Measurements from ENCODE around the gene ZC3H18. TPM values are rescaled to one million over a fixed set of nuclear protein-coding genes. Genes with fewer than 3 reads are reported as not detected.

ZC3H18 gene
- total and polyA plus RNA-seq, 4 donors, result 12.4 to 38.5 (median 28.5) TPM

DNA sequence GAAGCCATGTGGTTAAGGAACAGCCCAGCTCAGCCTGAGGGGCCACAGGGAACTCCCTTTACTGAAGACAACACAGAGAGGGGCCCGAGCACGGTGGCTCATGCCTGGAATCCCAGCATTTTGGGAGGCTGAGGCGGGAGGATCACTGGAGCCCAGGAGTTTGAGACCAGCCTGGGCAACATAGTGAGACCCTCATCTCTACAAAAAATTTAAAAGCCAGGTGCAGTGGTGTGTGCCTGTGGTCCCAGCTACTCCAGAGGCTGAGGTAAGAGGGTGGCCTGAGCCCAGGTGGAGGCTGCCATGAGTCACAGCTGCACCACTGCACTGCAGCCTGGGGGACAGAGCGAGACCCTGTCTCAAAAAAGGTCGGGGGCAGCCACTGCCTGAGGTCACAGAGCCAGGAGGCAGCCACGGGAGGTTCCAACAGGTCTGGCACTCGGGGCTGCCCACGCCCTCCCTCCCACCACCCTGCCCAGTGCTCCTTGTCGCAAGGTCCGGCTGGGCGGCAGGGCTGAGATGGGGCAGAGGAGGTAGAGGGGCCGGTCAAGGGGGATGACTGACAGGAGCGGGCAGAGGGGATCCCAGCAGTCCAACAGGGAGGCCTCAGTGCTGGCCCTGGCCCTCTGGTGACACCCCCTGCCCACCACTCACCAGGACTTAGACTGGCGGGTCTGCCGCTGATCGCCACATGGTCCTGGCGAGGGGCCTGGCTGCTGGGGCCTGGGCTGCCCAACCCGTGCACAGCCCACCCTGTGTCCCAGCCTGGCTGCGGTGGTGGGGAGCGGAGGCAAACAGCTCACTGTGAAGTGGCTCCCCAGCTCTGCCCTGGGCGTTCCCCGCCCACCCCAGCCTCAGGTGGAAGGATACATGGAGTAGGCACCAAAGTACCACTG lies 77.2 kb downstream of the ZC3H18 start:
- intact Hi-C loops (cut with DNase I), result no loop called here
- WGBS, 2 donors, result 91 to 92% methylated on average over 20 to 22 of the region's 22 CpGs
- H3K4me3 ChIP-seq (ENCODE audit: low read length in 2 of 2), result no peak overlapping the region
- ATAC-seq (ENCODE audit: low FRiP score) (no peak), DNase-seq (peak in 1 of 2 donors; percentile 45)
- no peaks in the 10 kb centered on the region for H3K9me3 ChIP-seq (ENCODE audit: control insufficient read depth, low read length)
- no peaks in the 10 kb centered on the region for H3K4me1 ChIP-seq (ENCODE audit: control insufficient read depth in 1 of 2, insufficient read depth in 2 of 2, low read length in 2 of 2)
- H3K27me3 ChIP-seq (ENCODE audit: control insufficient read depth in 1 of 2, insufficient read depth in 2 of 2, low read length in 1 of 2), result no peaks in the 10 kb centered on the region
- H3K27ac ChIP-seq (ENCODE audit: low read depth in 1 of 2, low read length in 2 of 2), result no peak overlapping the region
- H3K36me3 ChIP-seq (ENCODE audit: control insufficient read depth in 1 of 2, insufficient read depth in 2 of 2, low read length in 1 of 2), result no peaks in the 10 kb centered on the region

DNA sequence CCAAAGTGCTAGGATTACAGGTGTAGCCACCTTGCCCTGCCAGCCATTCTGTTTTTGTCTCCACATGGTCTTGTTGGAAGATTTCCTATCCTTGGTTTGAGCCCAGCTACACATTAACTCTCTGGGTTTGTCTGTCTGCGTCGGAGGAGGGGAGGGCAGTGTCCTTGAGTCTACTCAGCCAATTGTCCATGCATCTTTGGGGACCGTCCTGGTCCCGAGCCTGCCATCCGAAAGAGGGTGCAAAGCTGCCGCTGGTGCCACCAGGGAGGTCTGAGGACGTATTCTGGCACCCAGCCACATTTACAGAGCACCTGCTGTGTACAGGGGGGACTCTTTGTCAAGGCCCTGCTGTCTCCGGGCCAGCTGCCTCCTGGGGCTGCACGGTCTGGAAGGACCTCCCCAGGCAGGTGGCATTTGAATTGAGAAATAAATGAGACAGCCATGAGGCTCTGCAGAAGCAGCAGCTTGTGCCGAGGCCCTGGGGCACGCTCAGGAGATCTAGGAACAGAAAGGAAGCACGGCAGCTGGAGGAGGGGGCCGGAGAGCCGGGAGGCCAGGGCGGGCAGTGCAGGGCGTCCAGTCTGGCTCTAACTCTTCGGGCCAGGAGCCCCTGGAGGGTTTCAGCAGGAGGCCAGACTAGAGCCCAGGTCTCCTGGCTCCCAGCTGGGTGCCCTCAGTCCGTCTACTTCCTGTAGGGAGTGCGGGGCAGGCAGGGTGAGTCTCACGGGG lies 79.2 kb downstream of the ZC3H18 start:
- 82 to 90% methylated on average over 19 to 20 of the region's 20 CpGs for WGBS, 2 donors
- H3K27me3 ChIP-seq (ENCODE audit: control insufficient read depth in 1 of 2, insufficient read depth in 2 of 2, low read length in 1 of 2), result no peaks in the 10 kb centered on the region
- no peak overlapping the region for H3K4me3 ChIP-seq (ENCODE audit: low read length in 2 of 2)
- no peaks in the 10 kb centered on the region for H3K4me1 ChIP-seq (ENCODE audit: control insufficient read depth in 1 of 2, insufficient read depth in 2 of 2, low read length in 2 of 2)
- H3K36me3 ChIP-seq (ENCODE audit: control insufficient read depth in 1 of 2, insufficient read depth in 2 of 2, low read length in 1 of 2), result no peaks in the 10 kb centered on the region
- ATAC-seq (ENCODE audit: low FRiP score) (no peak), DNase-seq (peak in 1 of 2 donors; percentile 50)
- no peak overlapping the region for H3K27ac ChIP-seq (ENCODE audit: low read depth in 1 of 2, low read length in 2 of 2)
- no peaks in the 10 kb centered on the region for H3K9me3 ChIP-seq (ENCODE audit: control insufficient read depth, low read length)
- intact Hi-C loops (cut with DNase I), result no loop called here

DNA sequence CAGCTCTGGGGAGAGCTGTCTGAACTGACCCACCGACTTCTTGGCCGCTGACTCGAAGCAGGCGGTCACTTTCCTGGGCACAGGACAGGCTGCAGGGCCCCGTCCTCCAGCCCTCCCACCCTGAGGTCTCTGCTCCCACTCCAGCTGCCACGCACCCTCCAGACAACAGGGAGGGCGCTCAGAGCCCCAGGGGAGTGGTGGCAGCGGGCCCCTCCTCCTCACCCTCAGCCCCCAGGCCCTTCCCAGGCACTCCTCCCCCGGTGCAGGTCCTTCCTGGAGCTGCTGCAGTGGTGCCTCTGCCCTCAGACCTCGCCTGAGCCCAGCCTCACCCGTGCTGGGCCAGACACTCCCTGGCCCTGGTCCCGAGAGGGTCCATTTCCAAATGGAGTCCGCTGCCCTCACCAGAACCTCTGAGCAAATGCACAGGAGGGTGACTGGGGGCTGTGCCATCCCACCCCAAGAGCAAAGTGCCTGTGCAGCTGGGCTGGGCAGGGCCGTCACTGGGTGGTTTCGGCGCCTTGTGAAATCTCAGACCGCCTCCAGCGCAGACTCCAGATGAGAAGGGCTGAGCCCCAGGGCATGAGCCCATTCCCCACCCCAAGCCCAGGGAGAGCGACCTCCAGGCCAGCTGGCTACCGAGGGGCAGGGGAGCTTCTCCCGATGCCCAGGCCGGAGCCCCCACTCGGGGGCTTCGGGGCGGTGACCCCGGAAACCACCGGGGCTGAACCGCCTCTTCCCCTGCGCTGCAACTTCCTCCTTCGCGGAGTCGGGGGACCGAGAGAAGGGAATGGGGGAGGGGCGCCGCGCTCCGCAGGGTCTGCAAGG lies 79.9 kb downstream of the ZC3H18 start:
- DNase-seq (peak; percentile 75 to 77), ATAC-seq (ENCODE audit: low FRiP score) (peak; percentile 40)
- peak overlapping the region; percentile 48 to 51 for H3K4me3 ChIP-seq (ENCODE audit: low read length in 2 of 2)
- H3K27ac ChIP-seq (ENCODE audit: low read depth in 1 of 2, low read length in 2 of 2), result no peak overlapping the region
- no peaks in the 10 kb centered on the region for H3K4me1 ChIP-seq (ENCODE audit: control insufficient read depth in 1 of 2, insufficient read depth in 2 of 2, low read length in 2 of 2)
- no peaks in the 10 kb centered on the region for H3K27me3 ChIP-seq (ENCODE audit: control insufficient read depth in 1 of 2, insufficient read depth in 2 of 2, low read length in 1 of 2)
- intact Hi-C loops (cut with DNase I), result no loop called here
- 10 to 12% methylated on average over 25 to 37 of the region's 37 CpGs for WGBS, 2 donors
- no peaks in the 10 kb centered on the region for H3K9me3 ChIP-seq (ENCODE audit: control insufficient read depth, low read length)
- H3K36me3 ChIP-seq (ENCODE audit: control insufficient read depth in 1 of 2, insufficient read depth in 2 of 2, low read length in 1 of 2), result peaks cover 0 to 2% of the 10 kb centered on the region in 2 donors

DNA sequence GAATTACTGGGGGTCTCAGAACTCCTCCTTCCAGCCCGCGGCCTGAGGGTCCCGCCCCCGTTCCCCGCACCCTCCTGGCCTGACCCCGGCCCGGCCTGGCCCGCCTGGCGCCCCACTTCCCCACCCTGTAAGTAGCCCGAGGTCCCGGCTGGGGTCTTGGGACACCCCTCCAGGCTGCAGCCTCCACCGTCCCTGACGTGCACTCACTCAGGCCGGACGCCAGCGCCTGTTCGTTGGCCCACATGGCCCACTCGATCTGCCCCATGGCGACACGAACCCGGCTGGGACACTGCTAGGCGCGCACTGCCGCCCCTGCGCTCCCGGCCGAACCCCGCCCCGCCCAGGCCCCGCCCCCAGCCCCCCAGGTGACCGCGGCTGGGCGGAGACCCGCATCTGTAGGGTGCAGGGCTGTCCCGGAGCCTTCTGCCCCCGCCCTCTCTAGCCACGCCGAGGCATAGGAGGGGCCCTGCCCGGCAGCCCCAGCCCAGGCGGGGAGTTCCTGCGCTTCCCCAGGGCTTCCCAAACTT lies 80.6 kb downstream of the ZC3H18 start, which contains the start of gene CYBA:
CYBA (minus strand) TSS at position 305 of the 527 bp plus-strand sequence; CDS start at position 265, 40 bp downstream.
- peak within 1 kb of the TSS; percentile 48 to 51 for H3K4me3 ChIP-seq (ENCODE audit: low read length in 2 of 2)
- no peak within 1 kb of the TSS for H3K27ac ChIP-seq (ENCODE audit: low read depth in 1 of 2, low read length in 2 of 2)
- peak; percentile 88 for ATAC-seq (ENCODE audit: low FRiP score)
- no peaks in the 10 kb centered on the region for H3K4me1 ChIP-seq (ENCODE audit: control insufficient read depth in 1 of 2, insufficient read depth in 2 of 2, low read length in 2 of 2)
- H3K27me3 ChIP-seq (ENCODE audit: control insufficient read depth in 1 of 2, insufficient read depth in 2 of 2, low read length in 1 of 2), result no peaks in the 10 kb centered on the region
- DNase-seq, result peak; percentile 86 to 92
- H3K36me3 ChIP-seq (ENCODE audit: control insufficient read depth in 1 of 2, insufficient read depth in 2 of 2, low read length in 1 of 2), result peaks cover 0 to 2% of the 10 kb centered on the region in 2 donors
- intact Hi-C loops (cut with DNase I), result no loop called here
- 0 to 2% methylated on average over 31 to 41 of the region's 41 CpGs for WGBS, 2 donors
- H3K9me3 ChIP-seq (ENCODE audit: control insufficient read depth, low read length), result no peaks in the 10 kb centered on the region

DNA sequence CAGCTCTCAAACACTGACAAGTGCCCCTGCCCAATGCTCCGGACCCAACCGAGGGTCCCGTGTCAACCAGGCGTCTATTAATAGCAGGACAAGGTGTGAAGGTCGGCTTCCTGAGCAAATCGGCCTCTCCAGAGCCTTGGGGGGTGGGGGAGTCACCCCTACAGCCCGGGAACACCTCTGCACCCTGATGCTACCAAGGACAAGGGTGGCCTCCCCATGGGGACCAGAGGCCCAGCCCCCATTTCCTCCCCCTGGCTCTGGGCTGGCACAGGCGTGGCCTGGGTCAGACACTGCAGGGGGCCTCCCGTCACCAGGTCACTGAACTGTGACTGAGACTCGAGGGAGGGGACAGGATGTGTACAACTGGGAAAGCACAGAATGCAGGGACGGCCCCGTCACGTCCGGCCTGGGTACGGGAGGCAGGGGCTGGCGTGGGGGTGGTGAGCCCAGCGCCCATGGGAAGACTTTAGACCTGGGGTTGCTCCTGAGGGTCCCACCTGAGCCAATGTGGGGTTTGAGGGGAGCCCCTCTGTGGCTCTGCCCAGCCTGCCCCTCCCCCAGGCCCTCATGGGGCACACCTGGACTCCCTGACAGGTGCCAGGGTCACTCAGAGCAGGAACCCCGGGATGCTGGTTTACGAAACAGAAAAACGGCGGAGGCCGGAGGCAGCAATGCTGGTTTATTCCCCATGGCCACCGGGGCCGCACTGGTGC lies 81.2 kb downstream of the ZC3H18 start:
- H3K36me3 ChIP-seq (ENCODE audit: control insufficient read depth in 1 of 2, insufficient read depth in 2 of 2, low read length in 1 of 2), result peaks cover 0 to 2% of the 10 kb centered on the region in 2 donors

DNA sequence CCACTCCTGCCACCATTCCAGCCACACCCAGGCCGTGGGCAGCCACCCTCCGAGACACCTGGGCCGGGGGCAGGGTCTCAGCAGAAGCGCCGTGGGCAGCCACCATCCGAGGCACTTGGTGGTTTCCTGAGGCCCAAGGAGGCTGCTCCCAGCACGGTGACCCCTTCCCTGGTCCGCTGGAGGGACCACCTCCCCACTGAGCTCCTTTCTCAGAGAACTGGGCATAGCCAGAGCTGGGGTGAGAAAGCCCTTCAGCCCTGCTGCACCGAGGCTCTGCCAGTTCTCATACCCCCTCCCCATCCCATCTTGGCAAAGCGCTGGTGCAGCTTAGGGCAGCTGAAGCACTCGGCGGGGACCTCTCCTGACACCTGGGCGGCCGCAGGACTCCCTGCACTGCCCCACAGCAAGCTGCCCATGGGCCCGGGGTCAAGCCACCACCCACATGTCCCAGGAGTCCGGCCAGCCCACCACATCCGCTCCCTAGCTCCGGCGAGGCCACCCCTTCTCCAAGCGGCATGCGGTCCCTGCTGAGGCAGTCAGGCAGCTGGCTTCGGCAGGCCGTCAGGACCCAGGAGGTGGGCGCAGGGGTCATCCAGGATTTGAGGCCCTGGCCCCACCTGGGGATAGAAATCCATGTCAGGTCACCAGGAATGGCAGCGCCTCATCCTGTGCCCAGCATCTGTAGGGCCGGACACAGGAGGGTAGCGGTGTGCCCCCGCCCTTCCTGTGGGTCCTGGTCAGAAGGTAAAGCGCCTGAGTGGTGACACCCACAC lies 82.0 kb downstream of the ZC3H18 start:
- H3K9me3 ChIP-seq (ENCODE audit: control insufficient read depth, low read length), result no peaks in the 10 kb centered on the region
- WGBS, 2 donors, result 88 to 93% methylated on average over 29 of the region's 29 CpGs
- ATAC-seq (ENCODE audit: low FRiP score), result no peak
- H3K4me1 ChIP-seq (ENCODE audit: control insufficient read depth in 1 of 2, insufficient read depth in 2 of 2, low read length in 2 of 2), result no peaks in the 10 kb centered on the region
- H3K27ac ChIP-seq (ENCODE audit: low read depth in 1 of 2, low read length in 2 of 2), result no peak overlapping the region
- peaks cover 0 to 2% of the 10 kb centered on the region in 2 donors for H3K36me3 ChIP-seq (ENCODE audit: control insufficient read depth in 1 of 2, insufficient read depth in 2 of 2, low read length in 1 of 2)
- H3K27me3 ChIP-seq (ENCODE audit: control insufficient read depth in 1 of 2, insufficient read depth in 2 of 2, low read length in 1 of 2), result no peaks in the 10 kb centered on the region
- intact Hi-C loops (cut with DNase I), result no loop called here
- no peak overlapping the region for H3K4me3 ChIP-seq (ENCODE audit: low read length in 2 of 2)
- peak; percentile 48 to 77 for DNase-seq

More for the DNA sequence above, 81.2 kb downstream of the ZC3H18 start:
- peak; percentile 75 to 77 for DNase-seq
- Histone ChIP-seq H3K27ac (ENCODE audit: low read depth in 1 of 2, low read length in 2 of 2) (no peak overlapping the region), H3K27me3 (ENCODE audit: control insufficient read depth in 1 of 2, insufficient read depth in 2 of 2, low read length in 1 of 2) (no peaks in the 10 kb centered on the region), H3K9me3 (ENCODE audit: control insufficient read depth, low read length) (no peaks in the 10 kb centered on the region), H3K4me3 (ENCODE audit: low read length in 2 of 2) (no peak overlapping the region), H3K4me1 (ENCODE audit: control insufficient read depth in 1 of 2, insufficient read depth in 2 of 2, low read length in 2 of 2) (no peaks in the 10 kb centered on the region)
- 55 to 56% methylated on average over 24 of the region's 24 CpGs for whole genome bisulfite sequencing, 2 donors
- intact Hi-C loops (cut with DNase I), result no loop called here
- peak; percentile 30 for ATAC-seq (ENCODE audit: low FRiP score)

DNA sequence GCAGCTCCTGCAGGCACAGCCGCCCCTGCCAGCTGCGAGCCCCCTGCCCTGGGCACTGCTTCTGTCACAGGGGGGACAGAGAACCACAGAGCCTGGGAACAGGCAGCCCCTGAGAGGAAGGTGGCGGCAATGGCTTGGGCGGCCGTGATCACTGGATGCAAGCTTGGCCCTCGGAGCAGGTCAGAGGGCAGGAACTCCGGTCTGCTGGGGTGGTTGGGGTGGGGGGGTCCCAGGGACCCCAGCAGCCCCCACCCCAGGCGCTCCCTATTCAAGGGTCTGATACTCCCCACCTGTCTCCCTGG lies 82.5 kb downstream of the ZC3H18 start:
- Histone ChIP-seq H3K4me3 (ENCODE audit: low read length in 2 of 2) (no peak overlapping the region), H3K36me3 (ENCODE audit: control insufficient read depth in 1 of 2, insufficient read depth in 2 of 2, low read length in 1 of 2) (peaks cover 0 to 2% of the 10 kb centered on the region in 2 donors), H3K27me3 (ENCODE audit: control insufficient read depth in 1 of 2, insufficient read depth in 2 of 2, low read length in 1 of 2) (no peaks in the 10 kb centered on the region), H3K9me3 (ENCODE audit: control insufficient read depth, low read length) (no peaks in the 10 kb centered on the region), H3K4me1 (ENCODE audit: control insufficient read depth in 1 of 2, insufficient read depth in 2 of 2, low read length in 2 of 2) (no peaks in the 10 kb centered on the region), H3K27ac (ENCODE audit: low read depth in 1 of 2, low read length in 2 of 2) (no peak overlapping the region)
- WGBS, 2 donors, result 94 to 98% methylated on average over 8 of the region's 8 CpGs
- ATAC-seq (ENCODE audit: low FRiP score), result no peak
- intact Hi-C loops (cut with DNase I), result no loop called here
- DNase-seq, result no peak

Measured in aorta (tissue), 5 donors.